Embryonic facial prominence (tissue), 1 donor: ENCODE data around the gene GPR151.

Experiments used
- DNase-seq: peaks from one replicate; pipeline ENCODE4 v3.0.0-alpha.2; 2016; ENCODE audit errors: extremely low spot score

Gene GPR151

GRCh38 chr5:146520731-146521130 lies 4.7 kb upstream of the GPR151 start:
- no peak for DNase-seq

DNA sequence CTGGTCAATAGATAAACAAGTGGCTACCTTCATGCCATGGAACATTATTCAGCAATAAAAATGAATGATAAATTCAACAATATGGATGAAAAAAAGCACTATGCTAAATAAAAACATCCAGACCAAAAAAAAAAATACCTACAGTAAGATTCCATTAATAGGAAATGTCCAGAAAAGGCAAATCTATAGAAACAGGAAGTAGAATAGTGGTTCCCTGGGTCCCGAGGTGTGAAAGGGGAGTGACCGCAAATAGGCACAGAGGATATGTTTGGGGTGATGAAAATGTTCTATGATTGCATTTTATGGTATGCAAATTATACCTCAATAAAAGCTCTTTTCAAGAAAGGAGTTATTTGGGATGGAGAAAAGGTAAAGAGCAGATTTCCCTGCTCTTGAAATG lies 3.6 kb upstream of the GPR151 start:
- DNase-seq: no peak

DNA sequence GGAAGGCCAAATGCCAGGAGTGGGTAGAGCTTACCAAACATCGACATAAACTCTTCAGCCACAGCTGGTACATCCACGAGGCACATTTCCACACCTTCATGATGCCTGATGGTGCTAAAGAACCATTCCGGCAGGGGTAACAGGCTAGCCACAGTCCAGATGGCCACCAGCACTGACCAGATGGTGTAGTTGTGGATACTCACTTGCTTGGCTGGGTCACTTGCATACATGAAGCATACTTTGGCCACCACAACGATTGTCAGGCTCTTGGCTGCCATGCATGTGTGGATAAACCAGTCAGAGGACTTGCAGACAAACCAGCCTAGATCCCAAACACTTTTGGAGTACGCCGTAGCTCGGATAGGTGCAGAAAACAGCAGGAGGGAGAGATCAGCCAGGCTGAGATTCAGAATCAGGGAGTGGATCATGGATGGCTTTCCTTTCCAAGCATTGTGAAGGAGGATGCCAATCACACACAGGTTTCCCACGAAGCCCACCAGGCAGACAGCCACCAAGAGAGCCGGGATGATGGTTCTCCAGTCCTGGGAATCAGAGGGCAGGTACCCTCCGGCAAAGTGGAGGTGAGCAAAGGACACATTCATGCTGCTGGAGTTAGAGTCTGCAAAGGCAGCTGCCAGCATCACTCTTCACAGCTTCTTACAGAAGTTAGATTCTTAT lies 378 bp downstream of the GPR151 start:
- DNase-seq: no peak

DNA sequence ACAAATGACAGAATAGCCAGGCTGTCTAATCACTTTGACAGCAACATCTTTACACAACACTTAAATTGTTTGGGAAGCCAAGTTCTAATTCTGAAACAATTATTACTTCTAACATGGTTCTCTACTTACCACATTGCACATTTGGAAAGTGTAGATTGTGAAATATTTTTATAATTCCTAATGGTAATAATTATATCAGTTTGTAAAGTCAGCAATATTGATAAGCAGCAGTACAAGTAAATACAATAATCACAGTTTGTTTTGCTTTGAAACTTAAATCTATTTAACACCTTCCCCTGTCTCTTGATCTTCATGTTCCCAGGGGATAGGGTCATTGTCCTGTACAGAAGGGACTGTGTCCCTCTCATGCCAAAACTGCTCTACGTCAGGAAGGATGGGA lies 1.4 kb downstream of the GPR151 start:
- DNase-seq: no peak

DNA sequence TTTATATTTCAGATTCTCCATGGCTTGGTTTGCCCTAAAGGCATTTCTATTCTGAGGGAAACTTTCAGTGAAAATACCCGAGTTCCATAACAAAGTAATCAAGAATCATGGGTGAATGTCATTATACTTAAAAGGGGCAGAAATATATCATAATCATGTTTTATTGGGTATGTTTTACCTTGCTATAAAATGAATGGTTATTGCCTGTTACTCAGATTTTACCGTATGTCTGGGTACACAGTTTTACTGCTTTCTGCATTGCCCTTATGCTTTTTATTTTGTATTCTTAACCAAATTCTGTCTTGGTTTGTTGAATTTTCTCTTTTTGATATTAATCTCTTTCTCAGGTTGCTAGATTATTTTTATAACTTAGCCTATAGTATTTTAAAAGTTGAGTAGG lies 2.5 kb downstream of the GPR151 start:
- DNase-seq: no peak

DNA sequence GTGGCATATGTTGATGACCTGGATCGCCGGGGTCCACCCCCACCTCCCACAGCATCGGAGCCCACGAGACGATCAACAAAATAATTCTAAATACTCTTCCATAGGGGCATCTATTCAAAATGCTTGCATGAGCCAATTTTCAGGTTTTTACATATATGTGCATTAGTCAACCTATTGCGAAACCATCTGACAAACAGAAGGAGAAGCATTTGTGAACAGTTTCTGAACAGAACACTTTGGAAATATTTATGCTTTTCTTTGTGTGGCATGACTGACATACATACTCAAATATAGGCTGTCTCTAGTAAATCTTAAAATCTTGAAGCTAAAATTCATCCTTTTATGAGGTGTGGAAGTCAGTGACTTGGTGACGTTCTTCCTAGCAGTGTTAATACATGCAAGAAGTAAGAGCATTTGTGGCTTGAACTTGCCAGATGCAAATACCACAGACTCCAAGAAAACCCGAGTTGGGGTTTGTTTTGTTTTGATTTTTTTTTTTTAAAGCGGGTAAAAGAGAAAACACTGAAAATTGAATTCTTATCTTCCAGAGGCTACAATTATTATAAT lies 5.3 kb downstream of the GPR151 start:
- DNase-seq: no peak

DNA sequence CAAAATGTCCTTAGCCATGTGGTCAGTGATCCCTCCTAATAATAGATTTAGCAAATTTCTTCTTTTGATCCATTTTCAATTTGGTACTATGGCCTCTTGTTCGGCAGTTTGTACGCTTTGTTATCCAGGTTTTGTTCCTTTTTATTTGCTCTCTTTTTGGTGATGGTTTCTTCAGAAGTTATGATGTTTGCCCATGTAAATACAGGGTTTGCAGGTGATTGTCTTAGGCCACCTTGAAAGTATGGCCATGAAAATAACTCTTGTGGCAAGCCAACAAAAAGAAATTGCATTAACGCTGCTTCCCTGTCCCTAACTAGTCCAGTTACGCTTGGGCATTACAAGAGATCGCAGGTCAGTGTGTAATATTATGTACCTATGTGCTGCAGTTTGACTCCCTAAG lies 8.6 kb downstream of the GPR151 start:
- no peak for DNase-seq

- DNase-seq: no peak
Observed at GRCh38 chr5:146499680-146500079, 16.3 kb downstream of the GPR151 start.

GRCh38 chr5:146494656-146495055 lies 21.3 kb downstream of the GPR151 start:
- DNase-seq: no peak

GRCh38 chr5:146490089-146490843 lies 25.7 kb downstream of the GPR151 start:
- no peak for DNase-seq

GRCh38 chr5:146484714-146485391 lies 31.1 kb downstream of the GPR151 start:
- DNase-seq: no peak

- no peak for DNase-seq
Observed at GRCh38 chr5:146482775-146483174, 33.2 kb downstream of the GPR151 start.

DNA sequence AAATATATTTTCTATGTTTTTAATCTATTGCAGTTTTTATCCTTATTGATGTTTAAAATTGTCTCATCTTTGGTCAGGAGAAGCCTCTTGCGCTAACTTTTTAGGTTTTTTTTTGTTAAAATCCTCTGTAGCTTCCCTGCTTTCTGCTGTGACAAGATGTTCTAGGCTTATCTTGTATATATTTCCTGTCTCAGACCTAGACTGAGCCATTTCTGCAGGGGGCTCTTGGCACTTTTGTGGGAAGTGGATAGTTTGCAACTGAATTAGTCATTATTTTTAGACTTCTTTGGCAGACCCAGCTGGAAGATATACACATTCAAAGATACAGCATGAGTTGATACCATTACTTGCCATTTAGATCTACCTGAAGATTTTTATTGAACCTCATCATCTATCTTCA lies 40.1 kb downstream of the GPR151 start:
- no peak for DNase-seq

- no peak for DNase-seq
Observed at GRCh38 chr5:146475190-146475780, 40.7 kb downstream of the GPR151 start.

- no peak for DNase-seq
Observed at GRCh38 chr5:146474065-146474464, 41.9 kb downstream of the GPR151 start.

DNA sequence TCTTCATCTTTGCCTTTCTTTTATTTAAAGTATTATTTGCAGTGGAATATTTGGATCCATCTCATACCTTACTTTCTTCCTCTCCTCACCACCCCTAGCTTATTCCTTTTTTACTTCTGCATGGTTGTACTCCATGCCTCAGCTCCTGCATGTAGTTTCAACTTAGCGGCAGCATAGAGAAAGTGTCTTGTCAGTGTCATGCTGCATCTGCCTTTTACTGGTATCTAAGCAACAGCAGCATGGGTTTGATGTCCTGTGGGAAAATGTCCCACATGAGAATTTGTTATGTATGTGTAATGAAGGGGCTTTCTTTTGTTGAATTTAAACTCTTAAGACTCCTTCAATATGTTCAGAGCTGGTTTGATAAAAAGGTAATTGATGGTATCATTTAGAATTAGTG lies 48.2 kb downstream of the GPR151 start:
- no peak for DNase-seq

- DNase-seq: no peak
Observed at GRCh38 chr5:146466521-146467349, 49.3 kb downstream of the GPR151 start.

DNA sequence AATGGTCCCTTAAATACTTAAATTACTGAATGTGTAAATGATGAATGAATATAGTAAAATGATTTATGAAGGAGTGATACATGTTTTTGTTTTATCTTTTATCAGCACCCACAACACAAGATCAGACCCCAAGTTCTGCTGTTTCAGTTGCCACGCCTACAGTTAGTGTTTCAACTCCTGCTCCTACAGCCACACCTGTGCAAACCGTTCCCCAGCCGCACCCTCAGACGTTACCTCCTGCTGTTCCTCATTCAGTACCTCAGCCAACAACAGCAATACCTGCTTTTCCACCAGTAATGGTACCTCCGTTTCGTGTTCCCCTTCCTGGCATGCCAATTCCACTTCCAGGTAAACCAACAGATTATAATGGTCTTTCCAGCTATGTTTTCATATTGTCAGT lies 52.5 kb downstream of the GPR151 start:
- DNase-seq: no peak
